ENCODE measurements around the gene CAPN9.

GRCh38 chr1:230827081-230827681, 80.0 kb downstream of the CAPN9 start:
- TF ChIP-seq POLR2A (IDR thresholded peaks at IDR 0.05; ENCODE audit: low read depth, low read length) (no peak), POLR2AphosphoS5 (IDR thresholded peaks at IDR 0.05; ENCODE audit: low read depth, low read length) (no peak), TAF1 (IDR thresholded peaks at IDR 0.05; ENCODE audit: low read depth, low read length) (no peak), SPI1 (IDR thresholded peaks at IDR 0.05; ENCODE audit: low read depth, low read length) (no peak), POU2F2 (IDR thresholded peaks at IDR 0.05; ENCODE audit: low read depth, low read length) (no peak)

All from GM12891 (cell line).